HL-60 (cell line): ENCODE data around the gene GNG4.

ENCODE experiments used
- CTCF ChIP-seq: IDR thresholded peaks from one replicate; pipeline ENCODE4 v1.5.1; 2011; ENCODE audit warnings: low read length, control low read depth, inconsistent platforms; ENCODE audit not compliant: insufficient read depth
- TF ChIP-seq, protein P1 (sequence below): IDR thresholded peaks from 2 replicates; pipeline ENCODE4 v1.6.1; 2012; ENCODE audit warnings: low read depth; ENCODE audit not compliant: insufficient replicate concordance

DNA sequence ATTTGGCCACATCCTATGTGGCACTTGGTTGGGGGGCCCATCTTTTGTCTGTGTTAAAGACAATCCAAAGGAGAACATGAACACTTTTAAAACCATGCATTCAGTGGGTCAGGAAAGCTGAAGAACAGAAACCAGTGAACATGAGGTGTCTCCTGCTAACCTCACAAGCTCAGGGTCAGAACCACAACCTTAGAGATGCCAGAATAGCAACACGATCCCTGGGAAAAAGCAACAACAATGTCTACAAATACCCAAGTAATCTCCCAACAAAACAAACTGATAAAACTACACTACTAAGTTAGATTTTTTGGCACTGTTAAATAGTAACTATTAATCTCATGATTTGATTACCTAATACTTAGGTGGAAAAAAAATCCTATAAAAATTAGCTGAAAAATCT lies 34.1 kb upstream of the GNG4 start:
- TF ChIP-seq, protein P1, sequence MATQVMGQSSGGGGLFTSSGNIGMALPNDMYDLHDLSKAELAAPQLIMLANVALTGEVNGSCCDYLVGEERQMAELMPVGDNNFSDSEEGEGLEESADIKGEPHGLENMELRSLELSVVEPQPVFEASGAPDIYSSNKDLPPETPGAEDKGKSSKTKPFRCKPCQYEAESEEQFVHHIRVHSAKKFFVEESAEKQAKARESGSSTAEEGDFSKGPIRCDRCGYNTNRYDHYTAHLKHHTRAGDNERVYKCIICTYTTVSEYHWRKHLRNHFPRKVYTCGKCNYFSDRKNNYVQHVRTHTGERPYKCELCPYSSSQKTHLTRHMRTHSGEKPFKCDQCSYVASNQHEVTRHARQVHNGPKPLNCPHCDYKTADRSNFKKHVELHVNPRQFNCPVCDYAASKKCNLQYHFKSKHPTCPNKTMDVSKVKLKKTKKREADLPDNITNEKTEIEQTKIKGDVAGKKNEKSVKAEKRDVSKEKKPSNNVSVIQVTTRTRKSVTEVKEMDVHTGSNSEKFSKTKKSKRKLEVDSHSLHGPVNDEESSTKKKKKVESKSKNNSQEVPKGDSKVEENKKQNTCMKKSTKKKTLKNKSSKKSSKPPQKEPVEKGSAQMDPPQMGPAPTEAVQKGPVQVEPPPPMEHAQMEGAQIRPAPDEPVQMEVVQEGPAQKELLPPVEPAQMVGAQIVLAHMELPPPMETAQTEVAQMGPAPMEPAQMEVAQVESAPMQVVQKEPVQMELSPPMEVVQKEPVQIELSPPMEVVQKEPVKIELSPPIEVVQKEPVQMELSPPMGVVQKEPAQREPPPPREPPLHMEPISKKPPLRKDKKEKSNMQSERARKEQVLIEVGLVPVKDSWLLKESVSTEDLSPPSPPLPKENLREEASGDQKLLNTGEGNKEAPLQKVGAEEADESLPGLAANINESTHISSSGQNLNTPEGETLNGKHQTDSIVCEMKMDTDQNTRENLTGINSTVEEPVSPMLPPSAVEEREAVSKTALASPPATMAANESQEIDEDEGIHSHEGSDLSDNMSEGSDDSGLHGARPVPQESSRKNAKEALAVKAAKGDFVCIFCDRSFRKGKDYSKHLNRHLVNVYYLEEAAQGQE = no peak
- no peak for TF ChIP-seq CTCF
